Epithelial cell of esophagus (primary cell): ENCODE data around the gene SPAG17.
"Not testable (repeated sequence)": the region's sequence is repeated elsewhere in the genome, so short reads cannot be mapped to it uniquely, and the experiment has no call there.

ENCODE experiments used
- DNase-seq: peaks from one replicate; pipeline ENCODE4 v3.0.0; 2010; ENCODE audit warnings: low read depth
- H3K4me3 ChIP-seq: 2 replicates; pipeline ENCODE4 v1.5.1; 2011; ENCODE audit warnings: mild to moderate bottlenecking, low read length, control low read depth
- TF ChIP-seq, protein P1 (sequence below): IDR thresholded peaks from 2 replicates; pipeline ENCODE4 v1.5.1; 2011; ENCODE audit warnings: low read depth, mild to moderate bottlenecking, low read length, control low read depth, inconsistent platforms; ENCODE audit not compliant: insufficient read depth; ENCODE audit errors: missing control alignments

The SPAG17 gene

DNA sequence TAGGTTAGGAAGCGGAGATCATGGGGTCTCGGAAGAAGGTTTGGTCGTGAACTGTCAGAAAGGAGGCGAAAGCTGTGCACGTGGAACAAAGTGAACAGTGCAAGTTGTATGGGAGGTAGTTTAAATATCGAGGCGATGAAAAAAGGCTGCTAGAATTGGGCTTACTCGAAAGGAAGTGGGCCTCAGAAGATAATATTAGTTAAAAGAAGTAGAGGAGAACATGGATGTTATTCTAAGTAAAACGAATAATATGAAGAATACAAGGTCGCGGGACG lies 254.9 kb downstream of the SPAG17 start:
- peak overlapping the region; percentile 98 for H3K4me3 ChIP-seq
- TF ChIP-seq, protein P1, sequence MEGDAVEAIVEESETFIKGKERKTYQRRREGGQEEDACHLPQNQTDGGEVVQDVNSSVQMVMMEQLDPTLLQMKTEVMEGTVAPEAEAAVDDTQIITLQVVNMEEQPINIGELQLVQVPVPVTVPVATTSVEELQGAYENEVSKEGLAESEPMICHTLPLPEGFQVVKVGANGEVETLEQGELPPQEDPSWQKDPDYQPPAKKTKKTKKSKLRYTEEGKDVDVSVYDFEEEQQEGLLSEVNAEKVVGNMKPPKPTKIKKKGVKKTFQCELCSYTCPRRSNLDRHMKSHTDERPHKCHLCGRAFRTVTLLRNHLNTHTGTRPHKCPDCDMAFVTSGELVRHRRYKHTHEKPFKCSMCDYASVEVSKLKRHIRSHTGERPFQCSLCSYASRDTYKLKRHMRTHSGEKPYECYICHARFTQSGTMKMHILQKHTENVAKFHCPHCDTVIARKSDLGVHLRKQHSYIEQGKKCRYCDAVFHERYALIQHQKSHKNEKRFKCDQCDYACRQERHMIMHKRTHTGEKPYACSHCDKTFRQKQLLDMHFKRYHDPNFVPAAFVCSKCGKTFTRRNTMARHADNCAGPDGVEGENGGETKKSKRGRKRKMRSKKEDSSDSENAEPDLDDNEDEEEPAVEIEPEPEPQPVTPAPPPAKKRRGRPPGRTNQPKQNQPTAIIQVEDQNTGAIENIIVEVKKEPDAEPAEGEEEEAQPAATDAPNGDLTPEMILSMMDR: no peak
- DNase-seq: no peak

DNA sequence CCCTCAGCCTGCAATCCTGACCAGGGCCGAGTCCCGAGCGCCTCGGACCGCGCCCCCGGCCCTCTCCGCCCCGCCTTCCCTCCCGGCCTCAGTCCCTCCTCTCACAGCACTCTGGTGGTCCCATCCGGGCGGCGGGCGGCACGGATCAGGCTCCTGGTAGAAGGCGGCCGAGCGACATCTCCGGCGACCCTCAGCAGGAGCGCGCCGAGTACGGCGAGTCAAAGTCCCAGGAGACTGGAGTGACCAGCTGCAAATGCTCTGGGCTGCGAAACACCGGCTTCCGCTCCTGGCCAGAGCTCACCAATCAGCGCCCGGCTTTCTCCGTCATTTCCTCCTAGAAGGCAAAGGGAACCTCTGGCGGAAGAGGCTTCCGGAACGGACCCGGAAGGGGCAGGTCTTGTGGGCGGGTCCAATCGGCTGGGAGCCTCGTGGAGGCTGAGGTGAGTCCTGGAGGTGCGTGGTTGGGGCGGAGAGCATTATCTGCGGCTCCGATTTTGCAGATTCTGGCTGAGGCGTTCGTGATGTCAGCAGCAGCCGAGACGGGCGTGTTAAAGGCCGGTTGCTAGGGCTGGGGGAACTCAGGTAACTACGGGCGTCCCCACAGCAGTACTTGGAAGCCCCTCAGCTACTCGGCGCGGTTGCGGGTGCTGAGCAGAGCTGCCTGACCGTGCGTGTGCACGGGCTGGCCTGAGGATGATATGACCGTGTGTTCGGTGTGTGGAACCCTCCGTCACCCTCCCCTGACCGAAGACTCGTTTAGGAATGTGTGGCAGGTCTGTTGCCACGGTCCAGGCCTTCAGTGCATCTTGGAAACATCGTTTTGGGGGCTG lies 255.5 kb downstream of the SPAG17 start, which contains the start of the genes GDAP2 and WDR3:
TSS of gene GDAP2 (minus strand) at position 279 of the 830 bp plus-strand sequence. CDS start 9,264 bp downstream, outside the sequence.
TSS of gene WDR3 (plus strand) at position 397 of the 830 bp plus-strand sequence. CDS start 3,581 bp downstream, outside the sequence.
- TF ChIP-seq, protein P1: no peak
- DNase-seq: peak; percentile 99
- peak within 1 kb of the TSS; percentile 98 for H3K4me3 ChIP-seq

DNA sequence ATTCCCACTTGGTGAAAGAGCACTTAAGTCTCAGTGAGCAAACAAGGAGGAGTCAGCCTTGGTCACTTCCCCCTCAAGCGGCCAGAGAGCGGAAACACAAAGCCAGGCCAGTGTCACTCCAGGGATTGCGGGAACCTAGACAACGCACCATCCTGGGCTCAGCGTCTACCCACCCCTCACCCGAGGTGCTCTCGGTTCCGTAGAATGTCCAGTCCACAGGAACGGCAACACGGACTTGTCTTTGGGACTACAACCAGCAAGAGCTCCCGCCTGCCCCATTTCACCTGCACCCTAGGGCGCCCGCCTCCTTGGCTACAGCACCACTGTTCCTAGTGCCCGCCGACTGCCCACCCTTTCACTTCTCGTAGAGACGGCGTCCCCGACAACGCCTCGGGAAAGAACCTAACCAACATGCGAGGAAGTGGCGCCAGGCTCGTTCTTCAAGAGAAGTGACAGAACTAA lies 256.1 kb downstream of the SPAG17 start:
- DNase-seq: peak; percentile 66
- H3K4me3 ChIP-seq: peak overlapping the region; percentile 98
- TF ChIP-seq, protein P1: no peak

DNA sequence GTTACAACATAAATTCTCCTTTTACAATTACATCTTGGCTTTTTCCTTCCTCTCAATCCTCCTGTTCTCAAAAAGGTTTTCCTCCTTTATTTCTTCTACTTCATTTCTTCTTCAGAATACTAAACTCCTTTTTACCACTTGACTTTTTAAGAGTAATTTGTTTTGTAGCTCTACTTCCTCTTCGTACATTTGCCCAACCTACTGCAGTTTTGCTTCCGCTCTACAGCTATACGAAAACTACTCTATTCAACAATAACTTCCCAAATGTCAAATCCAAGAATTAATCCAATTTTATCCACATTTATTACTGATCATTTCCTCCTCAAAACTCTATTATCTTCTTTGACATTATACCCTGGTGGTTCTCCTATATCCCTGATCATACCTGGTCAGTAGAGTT lies 259.0 kb downstream of the SPAG17 start:
- H3K4me3 ChIP-seq: no peak overlapping the region
- no peak for DNase-seq
- TF ChIP-seq, protein P1: no peak

DNA sequence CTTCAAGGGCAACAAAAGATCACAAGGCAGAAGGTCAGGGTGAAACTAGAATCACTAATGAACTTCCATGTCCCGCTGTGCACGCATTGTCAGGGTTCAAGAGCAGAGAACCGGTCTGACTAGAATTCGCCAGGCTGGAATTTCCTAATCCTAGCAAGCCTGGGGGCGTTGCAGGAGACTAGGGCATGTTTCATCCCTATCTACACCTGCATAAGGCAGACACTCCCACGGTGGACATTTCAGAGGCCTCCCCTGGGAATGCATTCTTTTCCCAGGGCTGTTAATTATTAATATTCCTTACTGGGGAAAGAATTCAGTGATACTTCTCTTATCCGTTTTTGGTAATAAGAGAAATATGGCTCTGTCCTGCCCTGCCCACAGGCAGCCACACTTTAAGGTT lies 262.3 kb downstream of the SPAG17 start:
- H3K4me3 ChIP-seq, DNase-seq: not testable (repeated sequence)

DNA sequence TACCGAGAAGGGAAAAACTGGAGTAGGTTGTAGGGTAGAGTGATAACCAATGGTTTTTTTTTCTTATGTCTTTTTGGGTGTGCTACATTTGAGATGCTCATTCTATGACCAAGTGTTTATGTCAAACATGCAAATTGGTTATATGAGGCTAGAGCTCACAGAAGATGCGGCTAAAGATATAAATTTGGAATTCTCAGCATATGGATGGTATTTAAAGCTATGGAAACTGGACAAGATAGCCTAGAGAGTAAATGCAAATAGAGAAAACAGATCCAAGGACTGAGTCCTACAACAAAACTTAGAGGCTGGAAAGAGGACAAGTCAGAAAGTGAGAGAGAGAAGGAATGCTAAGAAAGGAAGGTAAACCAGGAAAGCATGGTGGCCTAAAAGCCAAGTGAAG lies 263.0 kb downstream of the SPAG17 start:
- TF ChIP-seq, protein P1: no peak
- no peak for DNase-seq
- H3K4me3 ChIP-seq: no peak overlapping the region

DNA sequence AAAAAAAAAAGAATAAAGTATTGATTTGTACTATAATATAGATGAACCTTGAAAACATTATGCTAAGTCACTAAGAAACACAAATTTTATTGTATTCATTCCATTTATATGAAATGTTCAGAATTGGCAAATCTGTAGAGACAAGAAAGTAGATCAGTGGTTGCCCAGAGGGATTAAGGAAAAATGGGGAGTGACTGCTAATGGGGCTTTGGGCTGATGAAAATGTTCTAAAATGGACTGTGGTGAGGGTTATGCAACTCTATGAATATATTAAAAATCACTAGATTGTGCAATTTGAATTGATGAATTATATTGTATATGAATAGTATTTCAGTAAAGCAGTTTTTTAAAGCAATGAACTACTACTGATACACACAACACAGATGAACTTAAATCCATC lies 265.7 kb downstream of the SPAG17 start:
- no peak overlapping the region for H3K4me3 ChIP-seq
- DNase-seq: no peak
- TF ChIP-seq, protein P1: no peak
